ENCODE data around the gene GGNBP2.
"Not testable (repeated sequence)": the region's sequence is repeated elsewhere in the genome, so short reads cannot be mapped to it uniquely, and the experiment has no call there.

The GGNBP2 gene

GRCh38 chr17:36601303-36602029 is 56.7 kb downstream of the GGNBP2 start, which contains the start of gene MRM1:
TSS of gene MRM1 (plus strand) at chr17:36601583. CDS start at chr17:36601811, 228 bp downstream.
- peak; percentile 85 to 90 (median 90) for DNase-seq (ENCODE audit: low read depth in 3 of 3)

- peak in 1 of 3 experiments; percentile 12 for DNase-seq (ENCODE audit: low read depth in 3 of 3)
Observed at GRCh38 chr17:36602030-36602748, 57.5 kb downstream of the GGNBP2 start.

- DNase-seq (ENCODE audit: low read depth in 3 of 3), result peak; percentile 32 to 56 (median 53)
Observed at GRCh38 chr17:36602924-36603384, 58.2 kb downstream of the GGNBP2 start.

DNA sequence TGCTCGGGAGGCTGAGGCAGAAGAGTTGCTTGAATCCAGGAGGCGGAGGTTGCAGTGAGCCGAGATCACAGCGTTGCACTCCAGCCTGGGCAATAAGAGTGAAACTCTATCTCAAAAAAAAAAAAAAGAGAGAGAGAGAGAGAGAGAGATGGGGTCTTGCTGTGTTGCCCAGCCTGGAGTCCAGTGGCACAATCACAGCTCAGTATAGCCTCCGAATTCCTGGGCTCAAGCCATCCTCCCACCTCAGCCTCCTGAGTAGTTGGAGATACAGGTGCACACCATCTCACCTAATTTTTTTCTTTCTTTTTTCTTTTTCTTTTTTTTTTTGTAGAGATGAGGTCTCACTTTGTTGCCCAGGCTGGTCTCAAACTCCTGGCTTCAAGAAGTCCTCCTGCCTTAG is 60.3 kb downstream of the GGNBP2 start:
- not testable (repeated sequence) for DNase-seq (ENCODE audit: low read depth in 3 of 3)

GRCh38 chr17:36608280-36608679 is 63.6 kb downstream of the GGNBP2 start:
- DNase-seq (ENCODE audit: low read depth in 3 of 3), result no peak

GRCh38 chr17:36608794-36609497 is 64.2 kb downstream of the GGNBP2 start:
- no peak for DNase-seq (ENCODE audit: low read depth in 3 of 3)

GRCh38 chr17:36609498-36609862 is 64.8 kb downstream of the GGNBP2 start:
- no peak for DNase-seq (ENCODE audit: low read depth in 3 of 3)

DNA sequence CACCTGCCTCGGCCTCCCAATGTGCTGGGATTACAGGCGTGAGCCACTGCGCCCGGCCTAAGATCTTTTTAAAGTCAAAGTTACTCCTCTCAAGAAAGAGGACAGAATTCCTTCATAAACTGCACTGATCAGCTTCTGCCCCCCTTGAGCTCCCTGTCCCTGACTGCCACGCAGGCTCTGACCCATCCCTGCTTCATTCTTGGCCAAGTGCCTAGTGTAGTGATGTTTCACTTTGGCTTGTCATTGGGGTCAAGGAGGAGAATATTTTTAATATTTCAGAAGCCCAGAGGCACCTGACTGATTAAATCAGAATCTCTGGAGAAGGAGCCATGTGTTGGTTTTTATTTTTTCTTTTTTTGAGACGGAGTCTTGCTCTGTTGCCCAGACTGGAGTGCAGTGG is 65.8 kb downstream of the GGNBP2 start:
- DNase-seq (ENCODE audit: low read depth in 3 of 3), result no peak

GRCh38 chr17:36611345-36612072 is 66.8 kb downstream of the GGNBP2 start:
- no peak for DNase-seq (ENCODE audit: low read depth in 3 of 3)

- no peak for DNase-seq (ENCODE audit: low read depth in 3 of 3)
Observed at GRCh38 chr17:36612323-36612722, 67.6 kb downstream of the GGNBP2 start.

GRCh38 chr17:36613155-36613554 is 68.4 kb downstream of the GGNBP2 start:
- DNase-seq (ENCODE audit: low read depth in 3 of 3), result no peak

- no peak for DNase-seq (ENCODE audit: low read depth in 3 of 3)
Observed at GRCh38 chr17:36614081-36614480, 69.4 kb downstream of the GGNBP2 start.

GRCh38 chr17:36614933-36615332 is 70.2 kb downstream of the GGNBP2 start:
- no peak for DNase-seq (ENCODE audit: low read depth in 3 of 3)

- DNase-seq (ENCODE audit: low read depth in 3 of 3), result no peak
Observed at GRCh38 chr17:36616061-36617029, 71.6 kb downstream of the GGNBP2 start.

DNA sequence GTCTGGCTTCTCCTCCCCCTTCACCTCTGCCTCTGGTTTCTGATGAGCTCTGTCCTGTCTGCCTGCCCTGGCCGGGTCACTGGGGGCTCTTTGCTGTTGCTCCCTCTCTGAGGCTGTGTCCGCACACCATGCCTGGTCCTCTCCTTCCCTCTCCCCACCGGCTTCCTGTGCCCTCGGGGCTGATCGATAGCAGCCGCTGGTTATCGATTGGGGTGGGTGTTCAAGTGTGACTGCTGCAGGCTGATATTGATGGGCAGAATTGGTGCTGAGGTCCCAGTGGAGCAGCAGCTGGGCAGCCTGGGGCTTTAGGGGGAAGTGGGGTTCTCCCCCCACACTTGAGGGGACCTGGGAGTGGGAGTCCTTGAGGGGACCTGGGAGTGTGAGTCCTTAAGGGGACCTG is 73.1 kb downstream of the GGNBP2 start:
- DNase-seq (ENCODE audit: low read depth in 3 of 3), result no peak

- DNase-seq (ENCODE audit: low read depth in 3 of 3), result no peak
Observed at GRCh38 chr17:36623281-36623680, 78.6 kb downstream of the GGNBP2 start.

DNA sequence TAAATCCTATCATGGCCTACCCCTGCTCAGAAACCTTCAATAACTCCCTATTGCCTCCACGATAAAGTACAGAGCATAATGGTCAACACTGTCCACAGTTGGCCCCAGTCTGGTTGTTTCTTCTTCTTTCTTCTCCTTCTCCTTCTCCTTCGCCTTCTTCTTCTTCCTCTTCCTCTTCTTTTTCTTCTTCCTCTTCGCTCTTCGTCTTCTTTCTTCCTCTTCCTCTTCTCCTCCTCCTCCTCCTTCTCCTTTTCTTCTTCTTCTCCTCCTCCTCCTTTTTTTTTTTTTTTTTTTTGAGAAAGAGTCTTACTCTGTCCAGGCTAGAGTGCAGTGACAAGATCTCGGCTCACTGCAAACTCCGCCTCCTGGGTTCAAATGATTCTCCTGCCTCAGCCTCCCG is 80.5 kb downstream of the GGNBP2 start:
- DNase-seq (ENCODE audit: low read depth in 3 of 3), result no peak

GRCh38 chr17:36627101-36627500 is 82.4 kb downstream of the GGNBP2 start:
- no peak for DNase-seq (ENCODE audit: low read depth in 3 of 3)

DNA sequence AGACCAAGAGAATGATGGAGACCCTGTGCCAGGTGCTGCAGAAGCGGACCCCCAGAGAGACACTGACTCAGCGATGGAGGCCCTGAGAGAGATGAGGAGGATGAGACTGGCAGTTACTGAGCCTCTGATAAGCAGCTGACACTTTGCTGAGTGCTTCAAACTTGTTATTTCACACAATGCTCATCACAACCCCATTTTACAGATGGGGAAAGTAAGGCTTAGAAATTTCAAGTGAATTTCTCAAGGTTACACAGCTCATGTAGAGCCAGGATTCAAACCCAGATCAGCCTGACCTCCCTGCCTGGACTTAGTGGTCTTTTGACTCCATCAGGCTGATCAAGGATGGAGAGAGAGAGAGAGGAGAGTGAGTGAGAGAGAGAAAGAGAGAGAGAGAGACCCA is 83.9 kb downstream of the GGNBP2 start:
- DNase-seq (ENCODE audit: low read depth in 3 of 3), result no peak

DNA sequence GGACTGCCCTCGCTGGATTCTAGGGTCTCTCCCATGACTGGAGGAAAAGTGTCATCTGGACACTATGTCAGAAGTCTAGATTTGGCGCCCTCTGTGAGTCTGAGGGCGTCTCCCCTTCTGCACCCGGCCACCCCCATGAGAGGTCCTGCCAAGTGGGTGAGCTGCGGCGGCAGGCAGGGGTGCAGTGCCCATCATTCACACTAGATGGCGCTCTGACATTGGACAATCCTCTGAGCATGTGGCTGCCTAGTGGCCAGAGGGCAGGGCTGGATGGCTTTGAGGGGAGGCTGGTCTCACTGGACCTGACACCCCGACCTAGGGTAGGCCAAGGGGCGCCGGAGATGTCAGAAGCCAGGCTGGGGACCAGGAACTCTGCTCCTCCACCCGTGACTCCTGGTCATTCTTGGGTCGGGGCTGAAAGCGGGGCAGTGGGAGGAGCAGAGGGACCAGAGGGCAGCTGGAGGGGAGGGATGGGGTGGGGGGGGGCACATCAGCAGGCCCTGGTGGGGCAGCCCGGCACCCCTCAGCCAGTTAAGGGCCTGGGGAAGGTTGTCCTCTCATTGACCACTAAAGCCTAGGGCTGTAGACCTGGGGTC is 84.6 kb downstream of the GGNBP2 start:
- DNase-seq (ENCODE audit: low read depth in 3 of 3), result peak; percentile 65 to 71 (median 67)

Data from stimulated activated CD4-positive, alpha-beta T cell treated with anti-CD3 and anti-CD28 coated beads, TNF-alpha, amount 100 ng/mL, for 4 hours (primary cell).